ENCODE data around the gene PAXIP1.

- no peak for TF ChIP-seq CTCF (IDR thresholded peaks at IDR 0.05)
- TF ChIP-seq ZFX (IDR thresholded peaks at IDR 0.05; ENCODE audit: borderline replicate concordance) = no peak
These were observed 83.3 kb downstream of the PAXIP1 start for GRCh38 chr7:154919344-154920225.
